HEK293 (cell line): ENCODE results near the gene ZNF236.
A peak's percentile ranks its signal among the peaks of the same experiment; 100 is the strongest.
"Not testable (repeated sequence)": the region's sequence is repeated elsewhere in the genome, so short reads cannot be mapped to it uniquely, and the experiment has no call there.

Source experiments
- CTCF ChIA-PET: fragments of 350-600 bp; formaldehyde crosslinking; extraction: SDS; loops from one replicate; lab custom pipeline; 2021; ENCODE audit warnings: antibody characterized with exemption; lab: Yijun Ruan, JAX
- POLR2A ChIA-PET: fragments of 300-600 bp; formaldehyde crosslinking; extraction: SDS; loops from one replicate; lab custom pipeline; 2020; ENCODE audit warnings: antibody characterized with exemption, inconsistent platforms; lab: Yijun Ruan, JAX
- H3K27ac ChIP-seq: fragments of 200-500 bp; sonication (Bioruptor generic); 2 replicates; pipeline ENCODE4 v1.5.1; 2014; ENCODE audit warnings: low read depth, low read length, control low read depth, inconsistent platforms; ENCODE audit errors: extremely low read depth
- H3K36me3 ChIP-seq, 2 experiments: fragments of 200-500 bp in 1 of 2; sonication (Bioruptor generic) in 1 of 2; 1 replicate in 1 of 2; 2 replicates in 1 of 2; pipeline ENCODE4 v1.5.1; 2014 to 2017; ENCODE audit warnings: inconsistent platforms in 2 of 2, low read length in 2 of 2; ENCODE audit not compliant: control insufficient read depth in 2 of 2, insufficient read depth in 1 of 2
- H3K4me1 ChIP-seq: fragments of 200-500 bp; sonication (Bioruptor generic); 2 replicates; pipeline ENCODE4 v1.5.1; 2014; ENCODE audit warnings: mild to moderate bottlenecking, low read length, inconsistent platforms; ENCODE audit not compliant: control insufficient read depth, insufficient read depth
- H3K4me3 ChIP-seq: 2 replicates; pipeline ENCODE4 v1.5.1; 2011; ENCODE audit warnings: low read depth, mild to moderate bottlenecking, control low read depth, low read length, moderate library complexity
- H3K9me3 ChIP-seq: fragments of 200-500 bp; sonication (Bioruptor generic); 2 replicates; pipeline ENCODE4 v1.5.1; 2014; ENCODE audit warnings: low read depth, low read length, inconsistent platforms; ENCODE audit not compliant: control insufficient read depth, insufficient read depth
- IKZF3 ChIP-seq: fragments of 450-650 bp; IDR thresholded peaks from 2 replicates; pipeline ENCODE4 v1.5.0; 2018; ENCODE audit warnings: missing biosample characterization, mild to moderate bottlenecking, missing genetic modification characterization, moderate library complexity
- OSR2 ChIP-seq: fragments of 450-650 bp; formaldehyde crosslinking; IDR thresholded peaks from 2 replicates; pipeline ENCODE4 v1.5.1; 2016; ENCODE audit warnings: missing biosample characterization, missing genetic modification characterization
- RBAK ChIP-seq: fragments of 450-650 bp; formaldehyde crosslinking; IDR thresholded peaks from 2 replicates; pipeline ENCODE4 v1.5.1; 2016; ENCODE audit warnings: missing biosample characterization, missing genetic modification characterization
- REPIN1 ChIP-seq: fragments of 450-650 bp; formaldehyde crosslinking; IDR thresholded peaks from 2 replicates; pipeline ENCODE4 v1.5.1; 2017; ENCODE audit warnings: missing biosample characterization, missing genetic modification characterization, low read depth
- SP7 ChIP-seq: fragments of 450-650 bp; formaldehyde crosslinking; IDR thresholded peaks from 2 replicates; pipeline ENCODE4 v1.5.1; 2016; ENCODE audit warnings: missing biosample characterization, missing genetic modification characterization
- ZNF223 ChIP-seq: fragments of 450-650 bp; formaldehyde crosslinking; IDR thresholded peaks from 2 replicates; pipeline ENCODE4 v1.5.1; 2016; ENCODE audit warnings: missing biosample characterization, missing genetic modification characterization
- ZNF274 ChIP-seq, 2 experiments: fragments of 200-500 bp in 1 of 2; fragments of 450-650 bp in 1 of 2; sonication (Bioruptor generic) in 1 of 2; formaldehyde crosslinking in 1 of 2; IDR thresholded peaks; 2 replicates each; pipeline versions ENCODE4 v1.5.1 to v1.6.1; 2014 to 2016; ENCODE audit warnings: borderline replicate concordance in 1 of 2, inconsistent platforms in 1 of 2, low read length in 1 of 2, missing biosample characterization in 1 of 2, missing genetic modification characterization in 1 of 2
- ZNF311 ChIP-seq: fragments of 450-650 bp; formaldehyde crosslinking; IDR thresholded peaks from 2 replicates; pipeline ENCODE4 v1.5.1; 2017; ENCODE audit warnings: missing biosample characterization, missing genetic modification characterization, borderline replicate concordance
- ZNF354C ChIP-seq: fragments of 450-650 bp; formaldehyde crosslinking; IDR thresholded peaks from 2 replicates; pipeline ENCODE4 v1.5.1; 2016; ENCODE audit warnings: missing biosample characterization, missing genetic modification characterization, low read depth, borderline replicate concordance
- ZNF416 ChIP-seq: fragments of 450-650 bp; formaldehyde crosslinking; IDR thresholded peaks from 2 replicates; pipeline ENCODE4 v1.5.1; 2016; ENCODE audit warnings: missing biosample characterization, missing genetic modification characterization
- ZNF521 ChIP-seq: fragments of 450-650 bp; formaldehyde crosslinking; IDR thresholded peaks from 2 replicates; pipeline ENCODE4 v1.5.1; 2017; ENCODE audit warnings: missing biosample characterization, mild to moderate bottlenecking, missing genetic modification characterization
- ZNF555 ChIP-seq: fragments of 450-650 bp; formaldehyde crosslinking; conservative IDR thresholded peaks from 2 replicates; pipeline ENCODE4 v1.5.1; 2017; ENCODE audit warnings: missing biosample characterization, mild to moderate bottlenecking, missing genetic modification characterization, inconsistent platforms
- ZNF561 ChIP-seq: fragments of 450-650 bp; IDR thresholded peaks from 2 replicates; pipeline ENCODE4 v1.5.1; 2018; ENCODE audit warnings: missing biosample characterization, missing genetic modification characterization, borderline replicate concordance
- ZNF596 ChIP-seq: fragments of 450-650 bp; IDR thresholded peaks from 2 replicates; pipeline ENCODE4 v1.5.0; 2018; ENCODE audit warnings: missing biosample characterization, mild to moderate bottlenecking, missing genetic modification characterization, moderate library complexity
- ZNF629 ChIP-seq: fragments of 450-650 bp; formaldehyde crosslinking; IDR thresholded peaks from 2 replicates; pipeline ENCODE4 v1.5.1; 2017; ENCODE audit warnings: missing biosample characterization, missing genetic modification characterization
- TF ChIP-seq, protein P1 (sequence below): fragments of 450-650 bp; formaldehyde crosslinking; IDR thresholded peaks from 2 replicates; pipeline ENCODE4 v1.5.1; 2016; ENCODE audit warnings: missing biosample characterization, missing genetic modification characterization, borderline replicate concordance

ZNF236 gene

GRCh38 chr18:76822506-76823160 is at the start of gene ZNF236:
ZNF236 (plus strand) TSS chr18:76822557; CDS start chr18:76822608, 51 bp downstream.
- no peaks in the 10 kb centered on the region for H3K9me3 ChIP-seq
- TF ChIP-seq ZNF354C (tag by site-specific recombination) = no peak
- TF ChIP-seq IKZF3 (tag by site-specific recombination) = peak; percentile 12; the same call in 1 of the 2 replicates
- ChIA-PET POLR2A (interaction anchor here (1.0 kb wide), 1 partner anchor 20 kb away, joined by 3 read pairs; no protein-coding TSS in a partner anchor), CTCF (interaction anchor here (1.0 kb wide), 1 partner anchor 19 kb away, joined by 4 read pairs; no protein-coding TSS in a partner anchor)
- H3K4me1 ChIP-seq = peaks cover 8% of the 10 kb centered on the region; the same call in 1 of the 2 replicates
- H3K36me3 ChIP-seq = no peaks in the 10 kb centered on the region; a peak in 1 of 3 replicates
- H3K4me3 ChIP-seq = peak within 1 kb of the TSS; percentile 62
- peak within 1 kb of the TSS; percentile 98 for H3K27ac ChIP-seq

- H3K9me3 ChIP-seq = no peaks in the 10 kb centered on the region; the same call in 1 of the 2 replicates
- no peak overlapping the region for H3K4me3 ChIP-seq
- H3K36me3 ChIP-seq = no peaks in the 10 kb centered on the region
- no peaks in the 10 kb centered on the region for H3K4me1 ChIP-seq
- no peak overlapping the region for H3K27ac ChIP-seq
- CTCF ChIA-PET = interaction anchor here (1.4 kb wide), 1 partner anchor 31 kb away, joined by 4 read pairs; no protein-coding TSS in a partner anchor
- POLR2A ChIA-PET = no interaction called here
- TF ChIP-seq OSR2 (tag by site-specific recombination) = no peak
- TF ChIP-seq REPIN1 (tag by site-specific recombination) = no peak
- TF ChIP-seq ZNF629 (tag by site-specific recombination) = no peak
- TF ChIP-seq SP7 = no peak
- no peak for TF ChIP-seq ZNF555 (tag by site-specific recombination)
- TF ChIP-seq ZNF416 = no peak
- TF ChIP-seq ZNF274 (IDR thresholded peaks at IDR 0.05; ENCODE audit: low read length) = no peak
- TF ChIP-seq ZNF274 (tag by site-specific recombination; IDR thresholded peaks at IDR 0.05; ENCODE audit: borderline replicate concordance) = no peak
- TF ChIP-seq ZNF596 = no peak
- no peak for TF ChIP-seq ZNF561 (tag by site-specific recombination)
- no peak for TF ChIP-seq ZNF521 (tag by site-specific recombination)
- TF ChIP-seq, protein P1, sequence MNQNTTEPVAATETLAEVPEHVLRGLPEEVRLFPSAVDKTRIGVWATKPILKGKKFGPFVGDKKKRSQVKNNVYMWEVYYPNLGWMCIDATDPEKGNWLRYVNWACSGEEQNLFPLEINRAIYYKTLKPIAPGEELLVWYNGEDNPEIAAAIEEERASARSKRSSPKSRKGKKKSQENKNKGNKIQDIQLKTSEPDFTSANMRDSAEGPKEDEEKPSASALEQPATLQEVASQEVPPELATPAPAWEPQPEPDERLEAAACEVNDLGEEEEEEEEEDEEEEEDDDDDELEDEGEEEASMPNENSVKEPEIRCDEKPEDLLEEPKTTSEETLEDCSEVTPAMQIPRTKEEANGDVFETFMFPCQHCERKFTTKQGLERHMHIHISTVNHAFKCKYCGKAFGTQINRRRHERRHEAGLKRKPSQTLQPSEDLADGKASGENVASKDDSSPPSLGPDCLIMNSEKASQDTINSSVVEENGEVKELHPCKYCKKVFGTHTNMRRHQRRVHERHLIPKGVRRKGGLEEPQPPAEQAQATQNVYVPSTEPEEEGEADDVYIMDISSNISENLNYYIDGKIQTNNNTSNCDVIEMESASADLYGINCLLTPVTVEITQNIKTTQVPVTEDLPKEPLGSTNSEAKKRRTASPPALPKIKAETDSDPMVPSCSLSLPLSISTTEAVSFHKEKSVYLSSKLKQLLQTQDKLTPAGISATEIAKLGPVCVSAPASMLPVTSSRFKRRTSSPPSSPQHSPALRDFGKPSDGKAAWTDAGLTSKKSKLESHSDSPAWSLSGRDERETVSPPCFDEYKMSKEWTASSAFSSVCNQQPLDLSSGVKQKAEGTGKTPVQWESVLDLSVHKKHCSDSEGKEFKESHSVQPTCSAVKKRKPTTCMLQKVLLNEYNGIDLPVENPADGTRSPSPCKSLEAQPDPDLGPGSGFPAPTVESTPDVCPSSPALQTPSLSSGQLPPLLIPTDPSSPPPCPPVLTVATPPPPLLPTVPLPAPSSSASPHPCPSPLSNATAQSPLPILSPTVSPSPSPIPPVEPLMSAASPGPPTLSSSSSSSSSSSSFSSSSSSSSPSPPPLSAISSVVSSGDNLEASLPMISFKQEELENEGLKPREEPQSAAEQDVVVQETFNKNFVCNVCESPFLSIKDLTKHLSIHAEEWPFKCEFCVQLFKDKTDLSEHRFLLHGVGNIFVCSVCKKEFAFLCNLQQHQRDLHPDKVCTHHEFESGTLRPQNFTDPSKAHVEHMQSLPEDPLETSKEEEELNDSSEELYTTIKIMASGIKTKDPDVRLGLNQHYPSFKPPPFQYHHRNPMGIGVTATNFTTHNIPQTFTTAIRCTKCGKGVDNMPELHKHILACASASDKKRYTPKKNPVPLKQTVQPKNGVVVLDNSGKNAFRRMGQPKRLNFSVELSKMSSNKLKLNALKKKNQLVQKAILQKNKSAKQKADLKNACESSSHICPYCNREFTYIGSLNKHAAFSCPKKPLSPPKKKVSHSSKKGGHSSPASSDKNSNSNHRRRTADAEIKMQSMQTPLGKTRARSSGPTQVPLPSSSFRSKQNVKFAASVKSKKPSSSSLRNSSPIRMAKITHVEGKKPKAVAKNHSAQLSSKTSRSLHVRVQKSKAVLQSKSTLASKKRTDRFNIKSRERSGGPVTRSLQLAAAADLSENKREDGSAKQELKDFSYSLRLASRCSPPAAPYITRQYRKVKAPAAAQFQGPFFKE = no peak
- no peak for TF ChIP-seq ZNF223
- no peak for TF ChIP-seq RBAK (tag by site-specific recombination)
- TF ChIP-seq ZNF311 (tag by site-specific recombination) = no peak
These were observed 49.7 kb upstream of the ZNF236 start for GRCh38 chr18:76772665-76773064.

- H3K36me3 ChIP-seq, H3K4me1 ChIP-seq, H3K27ac ChIP-seq, H3K4me3 ChIP-seq, POLR2A ChIA-PET, H3K9me3 ChIP-seq: not testable (repeated sequence)
- CTCF ChIA-PET = interaction anchor here (2.1 kb wide), 1 partner anchor 25 kb away, joined by 5 read pairs; no protein-coding TSS in a partner anchor
These were observed 45.3 kb upstream of the ZNF236 start for GRCh38 chr18:76777036-76777435.
